NCI-H82 treated with DMSO at 0.1 percent for 48 hours (cell line): ENCODE measurements around the gene LCN15.
A peak's percentile ranks its signal among the peaks of the same experiment; 100 is the strongest.

Experiments used
- DNase-seq: peaks from one replicate; lab custom pipeline; 2025; ENCODE audit not compliant: unreplicated experiment; lab: John Stamatoyannopoulos, UW

The LCN15 gene

DNA sequence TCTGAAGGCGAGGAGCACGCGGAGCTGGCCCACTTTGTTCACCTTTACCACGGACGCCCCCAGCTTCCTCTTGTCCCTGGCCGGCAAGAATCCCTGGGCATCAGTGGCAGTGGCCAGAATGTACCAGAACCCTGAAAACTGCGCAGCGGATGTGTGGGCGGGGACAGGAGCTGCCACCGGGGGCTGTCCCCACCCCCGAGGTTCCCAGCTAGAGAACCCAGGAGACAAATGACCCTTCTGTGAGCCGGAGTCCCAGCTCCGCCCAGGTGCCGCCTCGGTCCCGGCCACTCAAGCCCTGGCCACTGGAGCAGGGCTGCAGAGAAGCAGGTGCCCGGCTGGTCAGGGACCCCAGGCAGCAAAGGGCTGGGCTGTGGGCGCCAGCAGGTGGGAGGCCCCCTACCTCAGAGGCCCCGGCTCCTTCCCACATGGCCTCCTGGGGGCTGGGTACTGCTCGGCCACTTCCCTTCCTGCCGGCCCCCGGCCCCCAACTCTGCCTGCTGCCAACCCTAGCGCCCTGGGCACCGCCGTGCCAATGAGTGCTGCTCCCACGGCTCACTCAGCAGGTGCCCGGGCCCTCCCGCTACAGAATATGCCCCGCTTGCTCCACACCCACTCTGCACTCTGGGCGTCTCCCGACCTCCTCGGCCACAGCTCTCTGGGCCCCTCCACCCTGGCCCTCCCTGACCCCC lies 22.3 kb downstream of the LCN15 start:
- DNase-seq, result no peak

- DNase-seq, result no peak
Observed at GRCh38 chr9:136740971-136741882, 23.1 kb downstream of the LCN15 start.

- no peak for DNase-seq
Observed at GRCh38 chr9:136740491-136740890, 23.8 kb downstream of the LCN15 start.

- DNase-seq, result no peak
Observed at GRCh38 chr9:136740069-136740468, 24.2 kb downstream of the LCN15 start.

GRCh38 chr9:136739509-136739908 lies 24.8 kb downstream of the LCN15 start:
- no peak for DNase-seq

DNA sequence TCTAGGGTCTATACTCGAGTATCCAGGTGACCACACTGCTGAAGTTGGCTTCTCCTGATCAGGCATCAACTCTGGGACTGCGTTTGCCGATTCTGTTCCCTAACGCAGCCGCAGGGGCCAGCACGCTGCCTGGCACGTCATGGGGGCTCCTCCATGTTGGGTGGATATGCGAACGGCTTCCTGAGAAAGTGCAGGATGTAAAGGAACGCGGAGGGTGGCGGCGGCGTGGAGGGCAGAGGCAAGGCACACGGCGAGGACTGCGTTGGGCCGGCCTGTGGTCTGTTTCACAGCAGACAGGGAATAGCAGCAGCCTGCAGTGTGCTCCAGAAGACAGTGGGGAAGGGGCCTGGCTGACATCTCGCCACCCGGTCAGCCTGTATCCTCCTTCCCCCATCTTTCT lies 25.4 kb downstream of the LCN15 start:
- no peak for DNase-seq

DNA sequence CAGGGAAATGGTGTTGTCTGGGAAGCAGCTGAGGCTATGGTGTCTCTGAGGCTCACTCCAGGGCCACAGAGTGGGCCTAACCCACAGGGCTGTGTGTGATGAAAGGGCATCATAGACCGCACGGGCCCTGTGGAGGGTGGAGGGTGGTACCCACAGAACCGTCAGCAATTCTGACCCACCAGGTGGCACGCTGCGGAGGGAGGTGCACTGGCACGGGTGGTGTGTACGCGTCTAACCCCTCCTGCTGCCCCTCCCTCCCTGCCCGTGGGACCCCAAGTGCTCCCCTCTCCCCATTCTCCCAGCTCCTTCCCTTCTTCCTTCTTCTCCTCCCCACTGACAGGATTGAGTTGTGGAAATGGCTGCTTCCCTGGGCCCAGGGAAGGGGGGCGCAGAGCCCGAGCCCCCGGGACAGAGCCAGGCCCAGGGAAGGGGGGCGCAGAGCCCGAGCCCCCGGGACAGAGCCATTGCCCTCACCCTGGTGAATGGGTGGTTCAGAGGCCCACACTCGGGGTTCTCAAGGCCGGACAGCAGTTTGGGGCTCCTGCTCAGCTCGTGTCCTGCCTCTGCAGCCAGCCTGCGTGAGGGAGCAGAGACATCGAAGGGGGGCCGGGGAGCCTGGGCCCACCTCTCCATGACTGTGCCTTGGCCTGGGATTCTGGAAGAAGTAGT lies 28.4 kb downstream of the LCN15 start:
- DNase-seq, result no peak

- DNase-seq, result no peak
Observed at GRCh38 chr9:136734837-136735496, 29.4 kb downstream of the LCN15 start.

DNA sequence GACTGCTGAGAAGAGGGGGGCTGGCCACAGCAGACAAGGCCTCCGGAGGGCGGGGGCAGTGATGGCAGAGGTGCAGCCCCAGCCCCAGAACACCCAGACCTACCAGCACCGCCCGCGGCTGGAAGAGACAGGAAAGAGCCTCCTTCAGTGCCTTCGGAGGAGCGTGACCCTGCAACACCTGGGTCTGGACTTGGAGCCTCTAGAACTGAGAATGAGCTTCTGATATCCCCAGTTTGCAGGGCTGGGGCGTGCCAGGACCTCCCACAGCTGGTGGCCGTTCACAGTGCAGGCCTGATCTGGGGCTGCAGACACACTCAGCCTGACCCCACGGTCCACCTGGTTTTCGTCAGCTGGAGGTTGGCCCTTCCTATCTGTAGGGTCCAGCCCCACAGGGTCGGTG lies 30.7 kb downstream of the LCN15 start:
- DNase-seq, result no peak

DNA sequence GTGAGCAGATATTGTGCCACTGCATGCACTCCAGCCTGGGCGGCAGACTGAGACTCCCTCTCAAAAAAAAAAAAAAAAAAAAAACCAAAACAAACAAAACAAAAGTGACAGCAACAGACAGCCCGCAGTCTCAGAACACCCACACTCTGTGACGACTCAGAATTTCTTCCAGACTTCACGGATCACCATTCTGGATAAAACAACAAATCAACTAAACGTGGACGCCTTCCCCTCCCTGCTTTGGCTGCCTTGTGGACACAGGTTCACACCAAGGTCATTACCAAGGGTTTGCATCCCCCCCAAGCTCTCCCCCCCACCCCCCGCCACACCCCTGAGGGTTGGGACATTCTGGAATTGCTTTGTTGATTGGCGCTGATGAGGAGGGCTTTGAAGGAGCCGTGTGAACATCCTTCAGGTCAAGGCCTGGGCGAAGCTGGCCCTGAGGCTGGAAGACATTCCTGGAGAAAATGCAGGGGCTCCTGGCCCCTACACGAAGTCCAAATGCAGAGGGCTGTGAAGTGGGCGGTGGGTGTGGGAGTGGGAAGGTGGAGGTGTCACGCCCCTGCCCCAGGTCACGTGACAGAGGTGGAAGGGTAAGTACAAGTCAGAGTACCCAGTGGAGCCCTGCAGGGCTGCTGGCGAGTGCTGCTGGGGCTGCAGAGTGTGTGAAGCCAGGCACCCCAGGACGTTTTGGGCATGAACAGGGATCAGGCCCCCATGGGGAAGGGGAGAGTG lies 31.7 kb downstream of the LCN15 start:
- DNase-seq, result no peak

- no peak for DNase-seq
Observed at GRCh38 chr9:136729926-136730325, 34.4 kb downstream of the LCN15 start.

DNA sequence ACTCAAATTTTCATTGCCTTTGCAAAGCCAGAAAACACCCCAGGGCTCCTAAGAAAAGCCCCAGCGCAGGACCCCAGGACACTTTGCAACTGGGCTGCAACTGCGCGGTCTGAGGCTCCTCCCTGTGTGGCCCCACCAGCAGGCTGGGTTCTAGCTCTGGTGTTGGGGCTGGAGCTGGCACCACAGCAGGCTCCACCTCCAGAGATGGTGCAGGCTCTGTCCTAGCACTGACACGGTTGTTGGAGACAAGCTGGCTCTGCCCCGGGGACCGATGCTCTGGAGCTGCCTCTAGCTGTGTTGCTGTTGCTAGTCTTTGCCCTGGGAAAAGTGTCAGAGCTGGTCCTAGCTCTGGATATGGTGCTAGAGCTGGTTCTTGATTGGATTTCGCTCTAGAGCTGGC lies 35.2 kb downstream of the LCN15 start:
- no peak for DNase-seq

- DNase-seq, result no peak
Observed at GRCh38 chr9:136728548-136729123, 35.7 kb downstream of the LCN15 start.

- DNase-seq, result peak; percentile 55
Observed at GRCh38 chr9:136728080-136728547, 36.2 kb downstream of the LCN15 start.

DNA sequence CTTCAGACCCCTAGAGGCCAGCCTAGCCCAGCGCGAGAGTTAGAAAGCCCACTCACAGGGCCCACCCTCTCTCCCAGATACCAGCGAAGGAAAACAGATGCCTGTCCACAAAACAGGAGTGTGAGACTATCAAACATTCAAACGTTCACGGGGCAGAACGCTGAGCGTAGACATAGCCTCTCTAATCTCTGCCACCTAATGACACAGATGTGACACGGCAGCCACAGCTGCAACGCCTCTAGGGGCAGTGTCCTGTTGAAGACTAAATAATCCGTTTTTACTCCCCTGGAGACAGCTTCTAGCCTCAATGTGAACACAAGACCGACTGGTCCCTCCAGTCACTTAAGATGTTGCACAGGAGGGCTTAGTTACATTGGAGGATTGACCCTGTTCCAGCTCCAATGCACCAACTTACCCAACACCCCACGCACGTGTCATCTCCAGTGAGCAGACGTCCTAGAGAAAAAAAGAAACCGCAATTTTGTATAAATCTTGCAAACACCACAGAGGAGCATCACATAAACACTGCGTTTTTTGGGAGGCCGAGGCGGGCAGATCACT lies 37.6 kb downstream of the LCN15 start:
- no peak for DNase-seq

- DNase-seq, result no peak
Observed at GRCh38 chr9:136726118-136726517, 38.2 kb downstream of the LCN15 start.

GRCh38 chr9:136725612-136726011 lies 38.7 kb downstream of the LCN15 start:
- DNase-seq, result no peak

GRCh38 chr9:136724772-136725171 lies 39.5 kb downstream of the LCN15 start:
- DNase-seq, result no peak

- no peak for DNase-seq
Observed at GRCh38 chr9:136723989-136724388, 40.3 kb downstream of the LCN15 start.
